Thoracic aorta (tissue), 2 donors: Measurements from ENCODE around the gene INHBA. TPM values are rescaled to one million over a fixed set of nuclear protein-coding genes. Genes with fewer than 3 reads are reported as not detected.

Experiments used
- ATAC-seq: fragments of 150-250 bp; one replicate; pipeline ENCODE4 v1.8.0; 2017; ENCODE audit warnings: low read depth; ENCODE audit not compliant: insufficient number of reproducible peaks, low FRiP score
- DNase-seq: peaks from one replicate; pipeline ENCODE4 v3.0.0-alpha.2; 2020; ENCODE audit warnings: low spot score
- H3K27ac ChIP-seq, 2 donors: fragments of 200-600 bp; sonication (generic); 1 replicate in 1 of 2; 2 replicates in 1 of 2; pipeline ENCODE4 v1.5.1; 2016; ENCODE audit warnings: mild to moderate bottlenecking in 2 of 2, moderate library complexity in 2 of 2
- H3K27me3 ChIP-seq: fragments of 200-600 bp; sonication (generic); replicated peaks from 2 replicates; pipeline ENCODE4 v1.6.0; 2016; ENCODE audit warnings: mild to moderate bottlenecking; ENCODE audit not compliant: insufficient read depth
- H3K36me3 ChIP-seq: fragments of 200-600 bp; sonication (generic); one replicate; pipeline ENCODE4 v1.5.1; 2016
- H3K4me1 ChIP-seq, 2 donors: fragments of 200-600 bp; sonication (generic); 1 replicate in 1 of 2; 2 replicates in 1 of 2; pipeline versions ENCODE4 v1.5.1 to v1.6.0; 2016; ENCODE audit warnings: low read depth in 2 of 2, mild to moderate bottlenecking in 1 of 2; ENCODE audit not compliant: control insufficient read depth in 1 of 2
- H3K4me3 ChIP-seq: fragments of 200-600 bp; sonication (generic); 2 replicates; pipeline ENCODE4 v1.5.1; 2016; ENCODE audit warnings: mild to moderate bottlenecking
- H3K9me3 ChIP-seq: fragments of 200-600 bp; sonication (generic); 2 replicates; pipeline ENCODE4 v1.5.1; 2016
- CTCF ChIP-seq: fragments of 200-600 bp; sonication (generic); IDR thresholded peaks from one replicate; pipeline ENCODE4 v1.5.1; 2019; ENCODE audit warnings: antibody characterized with exemption
- total RNA-seq, 2 donors: library from RNA; depleted of rRNA; stranded (reverse); fragments of >200 nt; gene quantifications; one replicate each; pipeline versions ENCODE4 v1.1.0 to v1.2.3, GENCODE V29; 2016

Gene INHBA
- total RNA-seq, 2 donors from 2014 or later = 24.0 to 44.8 TPM

GRCh38 chr7:41652267-41652666 lies 50.6 kb downstream of the INHBA start:
- H3K36me3 ChIP-seq = no peaks in the 10 kb centered on the region
- TF ChIP-seq CTCF = no peak
- ATAC-seq (no peak), DNase-seq (no peak)
- no peaks in the 10 kb centered on the region for H3K27me3 ChIP-seq
- H3K9me3 ChIP-seq = no peaks in the 10 kb centered on the region
- peaks cover 0 to 17% of the 10 kb centered on the region in 2 donors for H3K4me1 ChIP-seq
- no peak overlapping the region for H3K4me3 ChIP-seq
- H3K27ac ChIP-seq = no peak overlapping the region

GRCh38 chr7:41648501-41648900 lies 54.4 kb downstream of the INHBA start:
- ATAC-seq (no peak), DNase-seq (no peak)
- TF ChIP-seq CTCF = no peak
- Histone ChIP-seq H3K4me3 (no peak overlapping the region), H3K9me3 (no peaks in the 10 kb centered on the region), H3K4me1 (no peaks in the 10 kb centered on the region), H3K36me3 (no peaks in the 10 kb centered on the region), H3K27me3 (no peaks in the 10 kb centered on the region), H3K27ac (no peak overlapping the region)

- no peak overlapping the region for H3K4me3 ChIP-seq
- no peak for ATAC-seq
- H3K4me1 ChIP-seq = no peaks in the 10 kb centered on the region
- no peak for DNase-seq
- no peaks in the 10 kb centered on the region for H3K9me3 ChIP-seq
- no peak overlapping the region for H3K27ac ChIP-seq
- no peaks in the 10 kb centered on the region for H3K27me3 ChIP-seq
- TF ChIP-seq CTCF = no peak
- H3K36me3 ChIP-seq = no peaks in the 10 kb centered on the region
Observed at GRCh38 chr7:41643616-41644015, 59.3 kb downstream of the INHBA start.

- H3K9me3 ChIP-seq = no peaks in the 10 kb centered on the region
- H3K4me3 ChIP-seq = no peak overlapping the region
- H3K27me3 ChIP-seq = no peaks in the 10 kb centered on the region
- ATAC-seq = no peak
- no peaks in the 10 kb centered on the region for H3K36me3 ChIP-seq
- H3K4me1 ChIP-seq = no peaks in the 10 kb centered on the region
- no peak for DNase-seq
- TF ChIP-seq CTCF = no peak
- no peak overlapping the region for H3K27ac ChIP-seq
Observed at GRCh38 chr7:41641665-41642014, 61.2 kb downstream of the INHBA start.

GRCh38 chr7:41641011-41641664 lies 61.8 kb downstream of the INHBA start:
- no peak for DNase-seq
- Histone ChIP-seq H3K27ac (no peak overlapping the region), H3K27me3 (no peaks in the 10 kb centered on the region), H3K4me1 (no peaks in the 10 kb centered on the region), H3K4me3 (no peak overlapping the region), H3K9me3 (no peaks in the 10 kb centered on the region), H3K36me3 (no peaks in the 10 kb centered on the region)
- ATAC-seq = no peak
- TF ChIP-seq CTCF = no peak
